K562 (cell line): ENCODE results near the gene PDGFD. TPM values are rescaled to one million over a fixed set of nuclear protein-coding genes. Genes with fewer than 3 reads are reported as not detected.

Source experiments
- ATAC-seq: fragments of 200-7000 bp; cut with Tn5 transposase; 3 replicates; pipeline ENCODE4 v1.9.1; 2020; ENCODE audit warnings: moderate library complexity
- BruUV-seq: library from RNA; stranded (reverse); fragments of 400-500 nt; replicated peaks from 2 replicates; lab custom pipeline; 2021; lab: Mats Ljungman, UMichigan
- CTCF ChIA-PET: fragments of 300-600 bp; formaldehyde crosslinking; extraction: SDS; loops from one replicate; lab custom pipeline; 2021; ENCODE audit warnings: low intra/inter-chr PET ratio; lab: Yijun Ruan, JAX
- POLR2A ChIA-PET: fragments of 300-600, 350-650 bp; sonication (Branson Sonifier 250); formaldehyde crosslinking; extraction: SDS; loops from one replicate; lab custom pipeline; 2021; ENCODE audit warnings: antibody characterized with exemption, inconsistent platforms; lab: Yijun Ruan, JAX
- DNase-seq, 4 experiments: peaks; one replicate each; pipeline versions ENCODE4 v3.0.0 to v3.0.0-alpha.2; 2011 to 2018; ENCODE audit warnings: low spot score in 3 of 4, mixed read lengths in 3 of 4; ENCODE audit errors: extremely low read depth in 1 of 4
- FAIRE-seq: peaks from 2 replicates; lab custom pipeline; 2011; peaks lifted over from hg19 to GRCh38; lab: Jason Lieb, UNC
- H2AFZ ChIP-seq: 2 replicates; pipeline ENCODE4 v1.6.0; 2011; ENCODE audit warnings: low read depth, low read length, control low read depth, inconsistent platforms
- H3K27ac ChIP-seq: fragments of 200-600 bp; 3 replicates; pipeline ENCODE4 v1.8.0; 2011; ENCODE audit warnings: low read depth, mild to moderate bottlenecking, control low read depth, inconsistent platforms, low read length, moderate library complexity, mixed read lengths; ENCODE audit errors: extremely low read depth
- H3K27me3 ChIP-seq, 2 experiments: fragments of 300-600 bp in 1 of 2; 2 replicates in 1 of 2; 3 replicates in 1 of 2; pipeline versions ENCODE4 v1.6.0 to v1.8.0; 2011; ENCODE audit warnings: inconsistent platforms in 2 of 2, low read length in 2 of 2, mild to moderate bottlenecking in 1 of 2, mixed read lengths in 1 of 2, moderate library complexity in 1 of 2; ENCODE audit not compliant: control insufficient read depth in 2 of 2, insufficient read depth in 2 of 2
- H3K36me3 ChIP-seq: fragments of 300-600 bp; 3 replicates; pipeline ENCODE4 v1.8.0; 2011; ENCODE audit warnings: mild to moderate bottlenecking, low read length, inconsistent platforms; ENCODE audit not compliant: control insufficient read depth, insufficient read depth
- H3K4me1 ChIP-seq, 2 experiments: fragments of 200-600 bp in 1 of 2; replicated peaks in 1 of 2; 2 replicates in 1 of 2; 3 replicates in 1 of 2; pipeline versions ENCODE4 v1.5.1 to v1.8.0; 2011; ENCODE audit warnings: inconsistent platforms in 2 of 2, low read length in 2 of 2, mild to moderate bottlenecking in 1 of 2, mixed read lengths in 1 of 2, moderate library complexity in 1 of 2; ENCODE audit not compliant: control insufficient read depth in 2 of 2, insufficient read depth in 2 of 2
- H3K4me2 ChIP-seq: 2 replicates; pipeline ENCODE4 v1.6.1; 2011; ENCODE audit warnings: low read length, control low read depth, inconsistent platforms, mixed read lengths; ENCODE audit not compliant: insufficient read depth
- H3K4me3 ChIP-seq: fragments of 200-600 bp; sonication (generic), shearing (Covaris generic); 2 replicates; pipeline ENCODE4 v1.5.1; 2016; ENCODE audit warnings: control low read depth, inconsistent platforms
- H3K79me2 ChIP-seq: fragments of 200-600 bp; 3 replicates; pipeline ENCODE4 v1.8.0; 2011; ENCODE audit warnings: low read length, inconsistent platforms; ENCODE audit not compliant: control insufficient read depth, insufficient read depth
- H3K9ac ChIP-seq, 2 experiments: 2 replicates each; pipeline versions ENCODE4 v1.6.0 to v1.6.1; 2011; ENCODE audit warnings: low read depth in 2 of 2, low read length in 2 of 2, control low read depth in 1 of 2, inconsistent platforms in 1 of 2, mild to moderate bottlenecking in 1 of 2, mixed read lengths in 1 of 2; ENCODE audit not compliant: insufficient read depth in 1 of 2
- H3K9me1 ChIP-seq: one replicate; pipeline ENCODE4 v1.6.0; 2011; ENCODE audit warnings: inconsistent platforms, mild to moderate bottlenecking, low read length, moderate library complexity; ENCODE audit not compliant: control insufficient read depth, insufficient read depth
- H3K9me3 ChIP-seq: replicated peaks from 2 replicates; pipeline ENCODE4 v1.5.1; 2011; ENCODE audit warnings: low read depth, low read length, inconsistent platforms; ENCODE audit not compliant: control insufficient read depth, insufficient read depth
- H4K20me1 ChIP-seq: replicated peaks from 2 replicates; pipeline ENCODE4 v1.6.1; 2011; ENCODE audit warnings: low read length, inconsistent platforms, mixed read lengths; ENCODE audit not compliant: control insufficient read depth, insufficient read depth
- HNRNPK ChIP-seq: fragments of 200-400 bp; formaldehyde crosslinking; IDR thresholded peaks from one replicate; pipeline ENCODE4 v1.6.1; 2018; ENCODE audit warnings: mild to moderate bottlenecking, low read depth, low read length; ENCODE audit not compliant: poor library complexity, severe bottlenecking
- KLF16 ChIP-seq: IDR thresholded peaks from 2 replicates; pipeline ENCODE4 v1.6.1; 2016; ENCODE audit warnings: antibody characterized with exemption
- RBM14 ChIP-seq: fragments of 200-400 bp; formaldehyde crosslinking; IDR thresholded peaks from 2 replicates; pipeline ENCODE4 v1.6.1; 2018; ENCODE audit warnings: low read depth, mild to moderate bottlenecking, low read length, moderate library complexity, borderline replicate concordance; ENCODE audit not compliant: insufficient read depth
- SMAD4 ChIP-seq: fragments of 250-450 bp; sonication (Bioruptor Pico); conservative IDR thresholded peaks from 2 replicates; pipeline ENCODE4 v1.8.0; 2021; ENCODE audit warnings: inconsistent platforms, mild to moderate bottlenecking, moderate library complexity
- YBX1 ChIP-seq: fragments of 450-650 bp; IDR thresholded peaks from 2 replicates; pipeline ENCODE4 v1.7.1; 2016; ENCODE audit warnings: mild to moderate bottlenecking
- ZNF174 ChIP-seq: fragments of 250-450 bp; sonication (Bioruptor Pico); IDR thresholded peaks from 2 replicates; pipeline ENCODE4 v1.4.0; 2020; ENCODE audit warnings: mild to moderate bottlenecking
- ZNF41 ChIP-seq: fragments of 250-450 bp; sonication (Bioruptor Pico); conservative IDR thresholded peaks from 2 replicates; pipeline ENCODE4 v1.4.0; 2020; ENCODE audit warnings: mild to moderate bottlenecking
- WGBS: fragments of 100-300 bp; shearing (Covaris generic); methylation state at CpG from one replicate; pipeline ENCODE4 v1.1.6; 2016; ENCODE audit warnings: low coverage, mixed read lengths; ENCODE audit not compliant: insufficient coverage; ENCODE audit errors: missing lambda C conversion rate; 5-methylcytosine and 5-hydroxymethylcytosine counted together
- in situ Hi-C: fragments of 300-500 bp; cut with MboI; formaldehyde crosslinking; loops from 4 replicates; pipeline ENCODE4 v1.15.0; 2018; ENCODE audit warnings: inconsistent platforms, mixed read lengths
- intact Hi-C: fragments of 100-400 bp; cut with micrococcal nuclease; formaldehyde crosslinking; loops from 2 replicates; pipeline ENCODE4 v1.14.2; 2022
- polyA plus RNA-seq, 8 experiments: library from polyadenylated mRNA; depleted of rRNA in 4 of 8; stranded (reverse) in 5 of 8; unstranded in 3 of 8; fragments of >200 nt; fragmentation: Nextera tagmentation in 2 of 8; fragmentation: Illumina TruSeq in 1 of 8; extraction: Ambion mirVana in 2 of 8; extraction: Trizol in 1 of 8; gene quantifications; 2 replicates each; pipeline versions ENCODE4 v1.2.1 to v1.2.3, GENCODE V29; 2011 to 2014; ENCODE audit warnings: inconsistent platforms in 1 of 8, missing spikeins in 1 of 8
- total RNA-seq, 7 experiments: library from RNA; depleted of rRNA in 6 of 7; stranded (reverse); fragments of >200 nt in 6 of 7; fragmentation: Illumina TruSeq in 2 of 7; extraction: Trizol in 2 of 7; gene quantifications; 2 replicates each; pipeline versions ENCODE4 v1.2.1 to v1.2.3, GENCODE V29; 2011 to 2021; ENCODE audit warnings: low replicate concordance in 1 of 7
- TF ChIP-seq, protein P1 (sequence below), 2 experiments: IDR thresholded peaks; 2 replicates each; pipeline ENCODE4 v1.6.1; 2011; ENCODE audit warnings: borderline replicate concordance in 1 of 2, control low read depth in 1 of 2, low read depth in 1 of 2, low read length in 1 of 2, mild to moderate bottlenecking in 1 of 2, mixed read lengths in 1 of 2, moderate library complexity in 1 of 2; ENCODE audit not compliant: insufficient read depth in 1 of 2, insufficient read length in 1 of 2, poor library complexity in 1 of 2, severe bottlenecking in 1 of 2; ENCODE audit errors: extremely low read depth in 1 of 2
- TF ChIP-seq, protein P2 (sequence below): sonication (generic); formaldehyde crosslinking; IDR thresholded peaks from 2 replicates; pipeline ENCODE4 v1.8.1; 2023; ENCODE audit warnings: mild to moderate bottlenecking, missing genetic modification reagents, moderate library complexity
- TF ChIP-seq, protein P3 (sequence below): fragments of 450-650 bp; IDR thresholded peaks from 2 replicates; pipeline ENCODE4 v1.6.1; 2018; ENCODE audit warnings: mild to moderate bottlenecking, low read depth; ENCODE audit not compliant: partially characterized antibody

The PDGFD gene
- total and polyA plus RNA-seq, 9 of the 15 experiments (the other 6 are each of a cell fraction or from before 2014, with no cell fraction given) = 0.11 TPM; not detected in 8

DNA sequence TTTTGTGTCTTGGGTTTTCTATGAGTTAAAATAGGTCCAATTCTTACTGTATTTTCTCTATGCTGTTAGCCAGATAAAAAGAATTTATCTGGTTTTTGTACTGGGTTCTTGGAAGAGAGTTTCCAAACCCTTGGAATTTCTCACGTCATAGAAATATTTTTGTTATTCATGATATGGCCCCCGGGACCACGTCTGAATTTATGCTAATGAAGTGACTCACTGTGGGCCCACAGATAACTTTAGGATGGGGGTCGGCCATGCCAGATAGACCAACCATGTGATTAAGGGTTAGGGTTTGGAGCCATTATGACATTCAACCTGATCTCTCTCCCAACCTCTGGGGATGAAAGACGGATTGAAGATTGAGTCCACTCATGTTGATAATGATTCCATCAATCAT, 163.1 kb downstream of the PDGFD start (continued):
- TF ChIP-seq, protein P1, sequence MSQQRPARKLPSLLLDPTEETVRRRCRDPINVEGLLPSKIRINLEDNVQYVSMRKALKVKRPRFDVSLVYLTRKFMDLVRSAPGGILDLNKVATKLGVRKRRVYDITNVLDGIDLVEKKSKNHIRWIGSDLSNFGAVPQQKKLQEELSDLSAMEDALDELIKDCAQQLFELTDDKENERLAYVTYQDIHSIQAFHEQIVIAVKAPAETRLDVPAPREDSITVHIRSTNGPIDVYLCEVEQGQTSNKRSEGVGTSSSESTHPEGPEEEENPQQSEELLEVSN (IDR thresholded peaks at IDR 0.05; ENCODE audit: borderline replicate concordance in 1 of 2, extremely low read depth in 1 of 2, insufficient read depth in 1 of 2, insufficient read length in 1 of 2, low read depth in 1 of 2, low read length in 1 of 2, poor library complexity in 1 of 2, severe bottlenecking in 1 of 2) = no peak
- no peak for TF ChIP-seq SMAD4
- no peak for TF ChIP-seq ZNF41 (CRISPR knock-in tag)
- no peak for TF ChIP-seq YBX1
- TF ChIP-seq ZNF174 (CRISPR knock-in tag) = no peak
- TF ChIP-seq HNRNPK = no peak
- TF ChIP-seq, protein P2, sequence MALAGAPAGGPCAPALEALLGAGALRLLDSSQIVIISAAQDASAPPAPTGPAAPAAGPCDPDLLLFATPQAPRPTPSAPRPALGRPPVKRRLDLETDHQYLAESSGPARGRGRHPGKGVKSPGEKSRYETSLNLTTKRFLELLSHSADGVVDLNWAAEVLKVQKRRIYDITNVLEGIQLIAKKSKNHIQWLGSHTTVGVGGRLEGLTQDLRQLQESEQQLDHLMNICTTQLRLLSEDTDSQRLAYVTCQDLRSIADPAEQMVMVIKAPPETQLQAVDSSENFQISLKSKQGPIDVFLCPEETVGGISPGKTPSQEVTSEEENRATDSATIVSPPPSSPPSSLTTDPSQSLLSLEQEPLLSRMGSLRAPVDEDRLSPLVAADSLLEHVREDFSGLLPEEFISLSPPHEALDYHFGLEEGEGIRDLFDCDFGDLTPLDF (CRISPR knock-in tag) = no peak

DNA sequence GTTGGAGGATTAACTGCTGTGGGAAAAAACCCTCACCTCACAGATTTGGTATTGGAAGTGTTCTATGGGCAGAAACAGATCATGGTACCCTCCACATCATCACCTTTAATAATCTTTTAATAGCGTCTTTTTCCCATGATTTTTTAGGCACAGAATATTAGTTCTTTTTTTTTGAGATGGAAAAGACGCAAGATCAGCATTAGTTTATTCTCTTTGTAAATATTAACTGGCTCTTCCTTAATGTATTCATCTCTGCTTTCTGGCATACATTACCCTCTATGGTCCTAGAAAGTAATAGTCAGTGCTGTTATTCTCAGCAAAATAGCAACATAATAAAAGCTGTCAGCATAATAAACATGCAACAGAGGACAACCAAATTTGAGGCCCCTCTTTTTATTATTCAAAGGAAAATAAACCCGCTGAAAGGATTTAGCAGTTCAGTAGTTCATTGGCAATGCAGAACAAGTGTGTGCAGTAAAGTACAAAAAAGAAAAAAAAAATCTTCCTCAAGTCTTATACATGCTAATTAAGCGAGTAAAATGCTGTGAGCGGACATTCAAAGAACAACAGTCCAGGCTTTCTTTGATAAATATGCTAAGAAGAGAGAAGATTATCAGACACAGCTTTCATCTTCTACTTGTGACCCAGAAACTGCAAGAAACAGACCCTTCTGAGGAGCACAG, 165.0 kb downstream of the PDGFD start:
- Histone ChIP-seq H3K79me2 (no peaks in the 10 kb centered on the region), H3K9me3 (peaks cover 3% of the 10 kb centered on the region; the same call in 1 of the 2 replicates), H3K4me1 (no peaks in the 10 kb centered on the region), H3K9ac (no peak overlapping the region), H4K20me1 (no peaks in the 10 kb centered on the region), H3K27me3 (no peaks in the 10 kb centered on the region), H3K9me1 (no peaks in the 10 kb centered on the region), H3K4me2 (no peak overlapping the region), H2AFZ (no peak overlapping the region), H3K4me3 (no peak overlapping the region), H3K27ac (no peak overlapping the region), H3K36me3 (no peaks in the 10 kb centered on the region)
- FAIRE-seq (no peak), DNase-seq (no peak), ATAC-seq (no peak)
- POLR2A ChIA-PET = no interaction called here
- CTCF ChIA-PET = no interaction called here
- intact Hi-C loops = loop anchor here (5.0 kb wide), 1 partner anchor 773 kb away; no protein-coding TSS in a partner anchor
- in situ Hi-C loops = no loop called here
- 2% methylated on average over 5 of the region's 5 CpGs for WGBS
- no TSS peak for BruUV-seq
- TF ChIP-seq KLF16 (no peak), RBM14 (no peak)
- TF ChIP-seq, protein P3, sequence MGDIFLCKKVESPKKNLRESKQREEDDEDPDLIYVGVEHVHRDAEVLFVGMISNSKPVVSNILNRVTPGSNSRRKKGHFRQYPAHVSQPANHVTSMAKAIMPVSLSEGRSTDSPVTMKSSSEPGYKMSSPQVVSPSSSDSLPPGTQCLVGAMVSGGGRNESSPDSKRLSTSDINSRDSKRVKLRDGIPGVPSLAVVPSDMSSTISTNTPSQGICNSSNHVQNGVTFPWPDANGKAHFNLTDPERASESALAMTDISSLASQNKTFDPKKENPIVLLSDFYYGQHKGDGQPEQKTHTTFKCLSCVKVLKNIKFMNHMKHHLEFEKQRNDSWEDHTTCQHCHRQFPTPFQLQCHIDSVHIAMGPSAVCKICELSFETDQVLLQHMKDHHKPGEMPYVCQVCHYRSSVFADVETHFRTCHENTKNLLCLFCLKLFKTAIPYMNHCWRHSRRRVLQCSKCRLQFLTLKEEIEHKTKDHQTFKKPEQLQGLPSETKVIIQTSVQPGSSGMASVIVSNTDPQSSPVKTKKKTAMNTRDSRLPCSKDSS = no peak
